PC-3 (cell line): ENCODE results near the gene KRT80. TPM values are rescaled to one million over a fixed set of nuclear protein-coding genes. Genes with fewer than 3 reads are reported as not detected.

Source experiments
- ATAC-seq: fragments of 200-7000 bp; cut with Tn5 transposase; 2 replicates; pipeline ENCODE4 v1.9.1; 2020; ENCODE audit warnings: mild to moderate bottlenecking, moderate library complexity
- BruUV-seq: library from RNA; stranded (reverse); fragments of 400-500 nt; replicated peaks from 2 replicates; lab custom pipeline; 2021; lab: Mats Ljungman, UMichigan
- CTCF ChIA-PET: fragments of 300-600 bp; sonication (Branson Sonifier 250); formaldehyde crosslinking; loops from one replicate; lab custom pipeline; 2022; ENCODE audit warnings: antibody characterized with exemption; lab: Charles Lee
- POLR2A ChIA-PET: fragments of 300-600 bp; sonication (Branson Sonifier 250); formaldehyde crosslinking; loops from one replicate; lab custom pipeline; 2022; ENCODE audit warnings: antibody characterized with exemption; ENCODE audit not compliant: unreplicated experiment; lab: Charles Lee
- DNase-seq: peaks from one replicate; pipeline ENCODE4 v3.0.0-alpha.2; 2015
- H2AFZ ChIP-seq: fragments of 300-600 bp; sonication (generic); 2 replicates; pipeline ENCODE4 v1.6.0; 2016; ENCODE audit warnings: antibody characterized with exemption, low read length
- H3F3A ChIP-seq: fragments of 300-600 bp; sonication (generic); one replicate; pipeline ENCODE4 v1.6.0; 2017; ENCODE audit warnings: antibody characterized with exemption, low read length, control low read depth, mild to moderate bottlenecking; ENCODE audit not compliant: unreplicated experiment
- H3K27ac ChIP-seq: fragments of 300-600 bp; sonication (generic); 2 replicates; pipeline ENCODE4 v1.5.1; 2016; ENCODE audit warnings: mild to moderate bottlenecking, low read length
- H3K27me3 ChIP-seq: fragments of 300-600 bp; sonication (generic); 2 replicates; pipeline ENCODE4 v1.6.1; 2016; ENCODE audit warnings: low read length, mixed read lengths
- H3K36me3 ChIP-seq: fragments of 300-600 bp; sonication (generic); 2 replicates; pipeline ENCODE4 v1.6.1; 2016; ENCODE audit warnings: low read depth, mixed run types, low read length, mixed read lengths
- H3K4me1 ChIP-seq: fragments of 300-600 bp; sonication (generic); 2 replicates; pipeline ENCODE4 v1.5.1; 2016; ENCODE audit warnings: low read length; ENCODE audit not compliant: insufficient read depth
- H3K4me2 ChIP-seq: fragments of 300-600 bp; sonication (generic); 2 replicates; pipeline ENCODE4 v1.6.0; 2016; ENCODE audit warnings: low read length
- H3K4me3 ChIP-seq: fragments of 300-600 bp; sonication (generic); 2 replicates; pipeline ENCODE4 v1.5.1; 2016; ENCODE audit warnings: mild to moderate bottlenecking, low read length, mixed read lengths
- H3K79me2 ChIP-seq: fragments of 300-600 bp; sonication (generic); 2 replicates; pipeline ENCODE4 v1.6.1; 2017; ENCODE audit warnings: low read length, mixed read lengths
- H3K9ac ChIP-seq: fragments of 300-600 bp; sonication (generic); 2 replicates; pipeline ENCODE4 v1.6.0; 2016; ENCODE audit warnings: mild to moderate bottlenecking, low read length
- H3K9me2 ChIP-seq: fragments of 300-600 bp; sonication (generic); replicated peaks from 2 replicates; pipeline ENCODE4 v1.6.1; 2016; ENCODE audit warnings: mixed run types, low read length, mixed read lengths
- H3K9me3 ChIP-seq: fragments of 300-600 bp; sonication (generic); 2 replicates; pipeline ENCODE4 v1.6.1; 2016; ENCODE audit warnings: low read length, mixed read lengths
- H4K20me1 ChIP-seq: fragments of 300-600 bp; sonication (generic); 2 replicates; pipeline ENCODE4 v1.6.1; 2016; ENCODE audit warnings: low read length, mixed read lengths
- CTCF ChIP-seq: fragments of 300-600 bp; sonication (generic); conservative IDR thresholded peaks from 2 replicates; pipeline ENCODE4 v1.5.1; 2017; ENCODE audit warnings: antibody characterized with exemption, low read depth, mild to moderate bottlenecking, low read length
- EZH2 ChIP-seq: fragments of 300-600 bp; sonication (generic); IDR thresholded peaks from one replicate; pipeline ENCODE4 v1.6.1; 2017; ENCODE audit warnings: antibody characterized with exemption, mild to moderate bottlenecking, low read length; ENCODE audit not compliant: unreplicated experiment
- EZH2phosphoT487 ChIP-seq: fragments of 300-600 bp; sonication (generic); IDR thresholded peaks from 2 replicates; pipeline ENCODE4 v1.6.1; 2018; ENCODE audit warnings: mild to moderate bottlenecking, antibody characterized with exemption, low read length, borderline replicate concordance
- intact Hi-C: fragments of 100-400 bp; cut with micrococcal nuclease; formaldehyde crosslinking; loops from 2 replicates; pipeline ENCODE4 v1.9.0; 2023
- total RNA-seq: library from RNA; depleted of rRNA; stranded (reverse); fragments of >200 nt; gene quantifications from 2 replicates; pipeline ENCODE4 v1.2.3, GENCODE V29; 2014

The KRT80 gene
- total RNA-seq, 1 experiment from 2014 or later = 19.8 TPM

- ChIA-PET CTCF (interaction anchor here (1.2 kb wide), 1 partner anchor 97 kb away, joined by 10 read pairs; no protein-coding TSS in a partner anchor), POLR2A (no interaction called here)
- peak overlapping the region; percentile 47 for H2AFZ ChIP-seq
- no peak overlapping the region for H3K27ac ChIP-seq
- H3K9me2 ChIP-seq = no peaks in the 10 kb centered on the region
- peaks cover 24% of the 10 kb centered on the region for H3K4me1 ChIP-seq
- H3K9me3 ChIP-seq = no peaks in the 10 kb centered on the region
- intact Hi-C loops = no loop called here
- H3K36me3 ChIP-seq = no peaks in the 10 kb centered on the region
- no peaks in the 10 kb centered on the region for H3K79me2 ChIP-seq
- no peak overlapping the region for H3K4me2 ChIP-seq
- H4K20me1 ChIP-seq = no peaks in the 10 kb centered on the region
- H3F3A ChIP-seq = no peaks in the 10 kb centered on the region
- ATAC-seq (peak; percentile 42), DNase-seq (peak; percentile 70)
- TF ChIP-seq EZH2 = no peak
- peak; percentile 81 for TF ChIP-seq CTCF
- TF ChIP-seq EZH2phosphoT487 = no peak
- H3K27me3 ChIP-seq = no peaks in the 10 kb centered on the region
- BruUV-seq = no TSS peak
- H3K4me3 ChIP-seq = no peak overlapping the region
- no peak overlapping the region for H3K9ac ChIP-seq
Observed at GRCh38 chr12:52121824-52122539, 69.8 kb downstream of the KRT80 start.

DNA sequence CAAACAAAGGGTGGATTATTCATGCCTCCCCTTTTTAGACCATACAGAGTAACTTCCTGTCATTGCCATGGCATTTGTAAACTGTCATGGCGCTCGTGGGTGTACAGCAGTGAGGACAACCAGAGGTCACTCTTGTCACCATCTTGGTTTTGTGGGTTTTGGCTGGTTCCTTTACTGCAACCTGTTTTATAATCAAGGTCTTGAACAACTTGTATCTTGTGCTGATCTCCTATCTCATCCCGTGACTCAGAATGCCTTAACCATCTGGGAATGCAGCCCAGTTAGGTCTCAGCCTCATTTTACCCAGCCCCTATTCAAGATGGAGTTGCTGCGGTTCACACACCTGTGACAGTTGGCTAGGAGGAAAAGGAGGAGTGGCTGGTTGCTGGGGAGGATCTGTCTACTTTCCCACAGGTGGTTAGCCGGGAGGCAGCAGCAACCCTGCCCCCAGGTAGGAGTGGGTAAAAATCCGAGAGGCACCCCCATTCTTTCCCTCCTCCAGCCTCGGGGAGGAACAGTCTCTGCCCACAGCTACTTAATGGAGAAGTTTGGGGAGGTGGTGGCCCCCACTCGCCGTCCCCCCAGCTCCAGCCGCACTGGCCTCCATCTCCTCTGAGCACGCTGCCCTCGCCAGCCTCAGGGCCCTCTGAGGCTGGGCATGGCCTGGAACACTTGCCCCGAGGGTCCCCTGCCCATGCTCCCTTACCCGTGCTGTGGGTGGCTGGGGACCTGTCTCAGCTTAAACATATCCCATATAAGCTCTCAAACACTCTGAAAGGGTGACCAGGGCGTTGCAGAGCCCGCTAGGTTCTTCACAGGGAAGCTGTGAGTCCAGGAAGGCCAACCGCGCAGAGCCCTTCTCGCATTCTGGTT lies 70.6 kb downstream of the KRT80 start:
- H3K79me2 ChIP-seq = no peaks in the 10 kb centered on the region
- H4K20me1 ChIP-seq = no peaks in the 10 kb centered on the region
- H3K9ac ChIP-seq = no peak overlapping the region
- no peak overlapping the region for H3K4me2 ChIP-seq
- TF ChIP-seq EZH2 (no peak), CTCF (no peak), EZH2phosphoT487 (no peak)
- peak overlapping the region; percentile 47 for H2AFZ ChIP-seq
- no peaks in the 10 kb centered on the region for H3K27me3 ChIP-seq
- H3K4me1 ChIP-seq = peaks cover 20% of the 10 kb centered on the region
- no peaks in the 10 kb centered on the region for H3F3A ChIP-seq
- H3K27ac ChIP-seq = no peak overlapping the region
- POLR2A ChIA-PET = no interaction called here
- CTCF ChIA-PET = interaction anchor here (1.2 kb wide), 1 partner anchor 96 kb away, joined by 10 read pairs; no protein-coding TSS in a partner anchor
- intact Hi-C loops = no loop called here
- H3K9me2 ChIP-seq = no peaks in the 10 kb centered on the region
- DNase-seq = peak; percentile 25
- no peak overlapping the region for H3K4me3 ChIP-seq
- H3K36me3 ChIP-seq = no peaks in the 10 kb centered on the region
- no TSS peak for BruUV-seq
- no peaks in the 10 kb centered on the region for H3K9me3 ChIP-seq
- ATAC-seq = no peak
